GM19372 (cell line): ENCODE data around the gene TCF4.

Experiments
- ATAC-seq: cut with Tn5 transposase; IDR thresholded peaks from one replicate; pipeline ENCODE4 v1.9.1; 2021; ENCODE audit warnings: mild to moderate bottlenecking, low read depth, moderate library complexity; ENCODE audit not compliant: unreplicated experiment

TCF4 gene

DNA sequence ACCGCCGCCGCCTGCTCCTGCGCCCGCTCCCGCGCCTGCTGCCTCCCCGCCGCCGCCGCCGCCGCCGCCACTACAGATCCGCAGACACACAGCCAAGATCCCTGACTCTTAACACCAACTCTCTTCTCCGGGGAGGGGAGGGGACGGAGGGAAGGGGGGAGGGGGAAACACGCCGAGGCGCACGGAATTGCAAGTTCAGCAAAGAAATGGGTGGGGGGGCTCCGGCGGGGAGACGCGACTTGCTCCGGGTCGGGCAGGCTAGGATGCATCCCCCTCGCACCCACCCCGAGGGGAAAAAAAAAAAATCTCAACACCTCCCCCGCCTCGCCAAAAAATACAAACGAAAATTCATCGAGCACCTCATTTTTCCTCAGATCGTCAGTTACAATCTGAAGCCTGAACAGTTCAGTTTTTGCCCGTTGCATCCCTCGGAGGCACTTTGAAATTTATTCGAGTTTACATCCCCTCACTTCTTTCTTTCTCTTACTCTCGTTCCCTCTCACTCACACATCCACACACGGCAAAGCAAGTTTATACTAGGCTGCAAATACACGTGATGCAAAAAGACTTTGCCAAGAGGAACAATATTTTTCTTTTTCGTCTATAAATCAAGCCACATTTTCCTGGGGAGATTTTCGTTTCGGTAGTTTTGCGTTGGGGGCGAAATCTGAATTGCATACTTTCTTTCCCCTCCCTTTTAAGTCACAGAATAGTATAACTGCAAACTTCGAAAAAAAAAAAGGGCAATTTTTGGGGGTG is at the start of gene TCF4:
TCF4 (minus strand) TSS at position 82 of the 759 bp plus-strand sequence. CDS start 1,076 bp downstream, outside the sequence.
- ATAC-seq, result no peak

DNA sequence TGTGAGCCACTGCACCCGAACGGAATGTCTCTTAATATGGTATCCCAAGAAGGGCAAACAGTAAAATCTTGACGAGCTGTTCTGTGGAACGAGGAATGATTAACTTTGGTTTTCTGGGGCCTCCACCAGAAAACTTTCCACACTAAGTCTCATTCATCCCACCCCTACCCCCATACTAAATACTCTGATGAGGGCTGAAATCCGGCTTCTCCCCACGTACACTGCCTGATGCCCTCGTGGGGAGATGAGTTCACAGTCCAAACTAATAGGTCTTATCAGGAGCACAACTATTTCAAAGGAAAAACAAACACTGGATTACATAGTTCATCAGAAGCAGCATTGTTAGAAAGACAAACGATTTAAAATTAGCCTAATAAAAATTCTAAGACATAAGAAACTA is 49.2 kb upstream of the TCF4 start:
- ATAC-seq, result no peak

DNA sequence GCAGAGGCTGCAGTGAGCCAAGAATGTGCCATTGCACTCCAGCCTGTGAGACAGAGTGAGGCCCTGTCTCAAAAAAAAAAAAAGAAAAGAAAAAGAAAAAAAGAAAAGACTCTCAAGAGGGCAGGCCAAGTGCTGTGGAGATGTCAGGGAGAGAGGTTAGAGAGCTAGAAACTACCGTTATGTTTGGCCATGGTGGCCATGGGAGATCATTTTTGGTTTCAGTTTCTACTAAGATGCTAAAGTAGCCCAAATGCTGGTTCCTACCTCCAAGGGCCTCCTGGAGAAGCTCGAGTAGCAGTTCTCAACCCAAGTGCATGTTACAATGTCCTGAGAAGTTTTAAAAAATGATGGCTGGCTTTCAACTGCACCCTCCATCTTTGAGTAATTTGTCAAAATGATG is 47.4 kb upstream of the TCF4 start:
- no peak for ATAC-seq

DNA sequence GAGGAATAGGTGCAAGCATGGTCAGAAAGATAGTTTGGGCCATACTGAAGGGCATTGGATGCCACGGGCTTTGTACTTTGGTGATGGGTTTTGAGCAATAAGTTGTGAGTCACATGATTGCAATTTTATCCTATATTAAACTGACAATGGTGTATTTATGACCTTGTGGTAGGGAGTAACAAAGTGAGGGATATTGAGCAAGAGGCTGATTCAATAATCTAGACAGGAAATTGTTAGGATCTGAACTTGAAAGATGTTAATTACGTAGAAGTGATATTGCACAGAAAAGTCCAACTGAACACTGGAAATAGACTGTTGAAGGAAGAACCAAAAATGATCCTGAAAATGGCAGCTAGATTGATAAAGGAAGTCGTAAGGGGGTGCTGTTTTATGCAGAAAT is 46.6 kb upstream of the TCF4 start:
- no peak for ATAC-seq

DNA sequence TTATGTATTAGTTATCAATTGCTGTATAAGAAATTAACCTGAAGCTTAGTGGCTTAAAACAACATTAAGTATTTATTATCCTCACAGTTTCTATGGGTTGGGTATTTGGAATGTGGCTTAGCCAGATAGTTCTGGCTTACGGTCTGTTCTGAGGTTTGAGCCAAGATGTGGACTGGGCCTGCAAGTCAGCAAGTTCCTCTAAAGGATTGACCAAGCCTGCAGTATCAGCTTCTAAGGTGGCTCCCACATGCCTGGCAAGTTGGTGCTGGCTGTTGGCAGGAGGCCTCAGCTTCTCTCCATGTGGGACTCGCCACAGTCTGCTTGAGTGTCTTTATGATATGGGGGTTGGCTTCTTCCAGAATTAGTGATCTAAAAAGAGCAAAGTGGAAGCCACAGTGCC is 45.0 kb upstream of the TCF4 start:
- no peak for ATAC-seq

DNA sequence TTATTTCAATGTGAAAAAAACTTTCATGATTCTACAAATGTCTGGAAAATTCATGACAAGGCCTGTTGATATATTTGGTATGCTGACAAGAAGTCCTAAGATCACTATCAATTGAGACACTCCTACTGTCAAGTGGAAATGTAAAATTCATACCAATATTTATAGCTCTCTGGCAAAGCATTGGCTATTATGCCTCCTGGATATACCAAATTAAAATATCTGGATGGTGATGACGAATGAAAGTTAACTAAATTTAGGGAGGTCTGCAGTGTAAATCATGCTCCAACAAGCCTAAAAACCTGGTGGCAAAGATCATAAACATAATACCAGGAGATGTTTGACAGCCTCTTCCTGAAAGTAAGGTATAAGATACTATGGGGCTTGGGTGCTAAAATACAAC is 41.1 kb upstream of the TCF4 start:
- no peak for ATAC-seq

DNA sequence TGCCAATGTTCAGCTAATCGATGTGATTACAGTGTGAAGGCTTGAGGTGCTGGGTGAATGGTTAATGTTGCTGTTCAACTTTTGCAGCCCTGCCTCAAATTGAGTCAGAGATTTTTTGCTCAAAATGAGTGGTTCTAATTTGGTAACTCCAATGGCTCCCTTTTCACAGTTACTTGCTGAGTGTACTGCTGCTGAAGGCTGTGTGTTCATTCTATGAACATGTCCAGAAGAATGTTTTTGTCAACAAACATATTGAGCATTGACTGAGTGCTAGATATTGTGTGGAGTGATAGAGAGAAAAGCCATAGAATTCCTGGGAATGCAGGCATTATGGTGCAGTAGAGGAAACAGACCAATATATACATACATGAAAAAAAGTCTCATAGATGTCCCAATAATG is 39.0 kb upstream of the TCF4 start:
- ATAC-seq, result no peak

DNA sequence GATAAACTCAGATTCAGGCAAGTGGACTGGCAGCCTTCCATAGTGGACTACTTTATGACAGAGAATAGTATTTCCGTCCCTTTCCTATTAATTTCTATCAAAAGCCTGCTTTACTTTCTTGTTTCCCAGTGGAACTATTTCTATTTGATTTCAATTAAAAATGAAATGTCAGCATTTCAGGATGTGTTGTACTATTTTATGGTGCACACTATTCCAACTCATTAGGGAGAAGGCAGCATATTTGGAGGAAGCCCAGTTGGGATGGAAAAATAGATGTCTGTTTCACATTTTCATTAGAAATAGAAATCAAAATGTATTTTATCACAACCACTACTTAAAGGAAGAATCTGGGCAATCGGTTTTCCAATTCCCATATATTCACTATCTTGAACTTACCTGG is 37.9 kb upstream of the TCF4 start:
- no peak for ATAC-seq

DNA sequence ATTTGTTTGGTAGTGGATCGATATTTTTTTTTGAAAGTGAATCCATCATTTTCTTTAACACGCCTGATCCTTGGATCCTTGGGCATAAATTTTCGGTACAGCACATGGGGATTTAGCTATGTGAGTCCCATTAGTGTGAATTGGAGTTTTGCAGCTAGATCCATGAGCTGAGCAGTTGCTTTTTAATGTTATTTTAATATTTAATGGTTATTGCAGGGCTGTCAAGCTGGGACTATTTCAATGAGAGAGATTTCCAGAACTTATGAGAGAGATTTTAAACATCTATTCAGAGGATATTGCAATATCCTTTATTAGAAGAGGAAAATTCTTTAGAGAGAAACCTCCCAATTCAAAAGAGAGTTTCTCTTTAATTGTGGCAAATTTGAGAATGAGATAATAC is 35.6 kb upstream of the TCF4 start:
- no peak for ATAC-seq

DNA sequence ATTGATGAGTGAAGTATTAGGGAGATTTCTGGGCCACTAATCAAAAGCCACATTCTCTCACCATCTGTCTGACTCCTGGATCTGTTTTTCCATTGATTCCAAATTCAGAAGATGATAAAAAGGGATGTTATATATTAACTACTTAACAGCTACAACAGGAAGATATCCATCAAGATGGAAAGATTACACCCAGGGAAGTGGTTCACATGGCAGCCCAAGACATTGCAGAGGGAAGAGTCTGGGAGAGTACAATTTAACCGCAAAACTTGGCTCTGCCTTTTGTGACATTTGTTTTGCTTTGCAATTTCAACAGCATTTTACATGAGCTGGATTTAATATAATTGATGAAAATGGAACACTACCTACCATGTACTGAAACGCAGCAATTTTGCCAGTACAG is 22.5 kb upstream of the TCF4 start:
- ATAC-seq, result no peak

DNA sequence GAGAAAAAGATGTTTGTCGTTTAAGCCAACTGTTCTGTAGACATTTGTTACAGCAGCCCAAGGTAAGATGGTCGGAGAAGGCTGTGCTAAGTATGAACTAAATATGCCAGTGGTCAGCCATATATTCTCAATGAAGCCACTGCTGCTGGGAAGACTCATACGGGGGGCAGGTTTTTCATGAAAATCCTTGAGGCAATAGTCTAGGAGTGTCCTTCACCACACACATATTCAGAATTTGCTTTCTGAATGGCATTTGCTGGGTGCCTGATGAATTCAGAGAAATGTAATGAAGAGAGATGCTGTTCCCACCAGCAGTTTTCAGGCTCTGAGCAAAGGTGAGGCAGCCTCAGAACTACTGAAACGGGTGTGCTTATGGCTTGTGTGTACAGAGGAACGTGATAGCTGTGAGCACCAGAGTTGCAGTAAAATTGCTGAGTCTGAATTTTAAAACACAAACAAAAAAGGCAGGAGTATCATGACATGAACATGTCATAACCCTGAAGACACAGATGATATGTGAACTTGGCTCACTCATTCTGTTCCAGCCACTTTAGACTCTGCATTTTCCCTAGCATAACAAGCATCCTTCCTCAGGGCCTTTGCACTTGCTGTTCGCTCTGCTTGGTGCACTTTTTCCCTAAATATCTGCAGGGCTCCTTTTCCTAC is 21.3 kb upstream of the TCF4 start:
- ATAC-seq, result no peak

DNA sequence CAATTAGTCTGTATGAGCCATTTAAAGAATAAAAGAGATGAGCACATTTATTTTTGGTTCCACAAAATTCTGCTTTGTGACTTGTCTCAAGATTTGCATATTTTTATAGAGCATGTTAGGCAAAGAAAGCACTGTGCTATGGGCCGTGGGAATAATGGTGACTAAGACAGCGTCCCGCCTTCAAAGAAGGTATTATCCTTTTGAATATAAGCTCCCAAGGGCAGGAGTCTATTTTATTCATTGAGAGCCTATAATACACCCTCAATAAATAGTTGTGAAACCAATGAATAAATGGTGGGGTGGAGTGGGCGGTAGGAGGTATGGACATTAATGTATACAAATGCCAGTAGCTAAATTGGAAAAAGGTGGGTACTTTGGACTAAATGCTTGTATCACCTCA is 20.5 kb upstream of the TCF4 start:
- no peak for ATAC-seq

DNA sequence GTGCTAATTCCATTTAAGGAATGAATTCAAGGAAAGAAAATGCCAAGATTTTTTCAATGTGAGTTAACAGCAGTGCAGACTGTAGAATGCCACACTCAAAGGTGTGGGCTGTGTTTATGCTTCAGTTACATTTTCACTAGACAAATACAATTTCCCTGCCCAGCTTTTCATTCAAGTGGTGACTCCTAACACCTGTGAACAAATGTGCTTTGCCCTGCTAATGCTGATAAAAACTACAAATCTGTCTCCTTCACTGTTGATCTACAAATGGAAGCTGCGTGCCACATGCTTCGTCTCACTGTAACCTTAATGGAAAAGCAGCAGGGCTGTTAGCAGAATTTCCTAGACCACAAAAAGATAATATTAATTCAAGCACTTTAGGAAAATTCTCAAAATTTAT is 19.8 kb upstream of the TCF4 start:
- ATAC-seq, result no peak

DNA sequence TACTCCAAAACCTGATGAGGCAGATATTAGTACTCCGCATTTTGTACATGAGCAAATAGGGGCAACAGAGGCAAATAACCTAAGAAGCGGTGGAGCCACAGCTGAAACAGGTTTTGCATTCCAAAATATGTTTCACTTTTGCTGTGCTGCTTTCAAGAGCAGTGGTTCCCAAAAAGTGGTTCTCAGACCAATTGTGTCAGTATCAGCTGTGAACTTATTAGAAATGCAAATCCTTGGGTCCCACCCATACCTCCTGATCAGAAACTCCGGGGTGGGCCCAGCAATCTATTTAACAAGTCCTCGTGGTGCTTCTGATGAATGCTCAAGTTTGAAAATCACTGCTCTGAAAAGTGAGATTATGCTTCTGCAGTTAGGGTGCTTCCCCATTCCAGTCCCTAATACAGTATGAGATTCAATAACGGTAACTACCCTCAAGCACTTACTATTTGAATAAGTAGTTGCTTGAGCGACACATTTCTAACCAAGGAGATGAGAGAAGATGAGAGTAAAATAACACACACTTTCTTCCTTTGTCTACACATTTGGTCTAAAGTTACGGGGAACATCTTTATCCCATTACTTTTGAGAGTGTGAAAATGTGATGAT is 17.8 kb upstream of the TCF4 start:
- no peak for ATAC-seq

DNA sequence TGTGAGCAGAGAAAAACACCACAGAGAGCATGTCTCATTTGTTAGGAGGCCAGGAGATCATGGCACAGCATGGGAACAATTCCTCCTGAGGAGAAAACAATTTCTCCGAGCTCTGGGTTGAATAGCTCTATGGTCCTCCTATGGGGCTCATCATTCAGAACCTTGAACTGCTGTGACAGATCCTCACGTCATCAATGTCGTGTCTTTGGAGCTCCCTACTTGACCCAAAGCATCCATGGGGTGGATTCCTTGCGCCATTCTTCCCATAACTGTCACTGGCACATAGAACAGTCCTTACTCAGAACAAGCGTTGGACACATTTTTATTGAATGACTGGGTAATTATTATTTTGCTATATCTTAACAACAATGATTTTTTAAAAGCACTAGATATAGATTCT is 15.8 kb upstream of the TCF4 start:
- ATAC-seq, result no peak

DNA sequence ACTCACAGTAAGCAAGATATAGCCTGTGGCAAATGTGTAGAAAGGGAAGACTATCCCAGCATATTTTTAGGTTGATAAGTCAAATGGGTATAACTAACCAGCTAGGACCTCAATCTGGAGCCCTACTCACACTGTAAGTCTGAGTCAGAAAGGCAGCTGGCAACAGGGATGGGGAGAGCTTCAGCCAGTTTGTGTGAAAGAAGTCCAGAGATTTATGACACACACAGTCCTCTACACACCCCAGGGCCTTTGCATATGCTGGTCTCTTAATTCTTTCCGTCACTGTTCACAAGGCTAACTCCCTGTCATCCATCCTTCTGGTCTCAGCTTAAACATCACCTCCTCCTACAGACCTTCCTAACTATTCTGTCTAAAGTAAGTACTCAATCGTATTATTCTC is 5.9 kb upstream of the TCF4 start:
- no peak for ATAC-seq

DNA sequence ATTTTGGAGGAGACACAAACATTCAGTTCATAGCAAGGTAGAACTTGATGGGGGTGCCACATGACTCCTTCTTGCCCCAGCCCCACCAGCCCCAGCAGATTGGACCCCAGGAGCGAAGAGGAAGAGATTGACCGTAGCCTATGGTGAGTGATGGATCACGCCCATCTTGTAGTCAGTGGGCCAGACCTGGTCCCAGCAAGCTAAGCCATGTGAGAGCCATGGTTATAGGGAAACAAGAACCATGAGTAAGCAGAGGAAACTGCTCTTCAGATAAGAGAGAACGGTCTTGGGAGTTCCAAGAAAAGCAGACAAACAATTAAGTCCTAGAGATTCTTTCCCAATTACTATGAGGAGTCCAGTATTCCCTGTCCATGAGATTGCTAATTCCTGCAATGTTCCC is 4.6 kb upstream of the TCF4 start:
- no peak for ATAC-seq

DNA sequence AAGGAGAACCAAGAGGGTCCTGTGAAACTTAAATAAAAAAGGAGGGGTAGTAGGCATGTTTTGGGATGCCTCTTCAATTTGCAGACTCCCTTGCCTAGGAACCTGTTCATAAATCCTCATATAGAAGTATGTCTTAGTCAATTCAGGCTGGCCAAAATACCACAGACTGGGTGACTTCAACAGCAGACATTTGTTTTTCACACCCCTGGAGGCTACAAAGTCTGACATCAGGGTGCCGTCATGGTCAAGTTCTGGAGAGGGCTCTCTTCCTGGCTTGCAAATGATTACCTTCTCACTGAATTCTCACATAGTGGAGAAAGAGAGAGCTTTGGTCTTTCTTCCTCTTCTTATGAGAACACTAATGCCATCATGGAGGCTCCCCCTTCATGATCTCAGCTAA is 4.1 kb upstream of the TCF4 start:
- no peak for ATAC-seq

DNA sequence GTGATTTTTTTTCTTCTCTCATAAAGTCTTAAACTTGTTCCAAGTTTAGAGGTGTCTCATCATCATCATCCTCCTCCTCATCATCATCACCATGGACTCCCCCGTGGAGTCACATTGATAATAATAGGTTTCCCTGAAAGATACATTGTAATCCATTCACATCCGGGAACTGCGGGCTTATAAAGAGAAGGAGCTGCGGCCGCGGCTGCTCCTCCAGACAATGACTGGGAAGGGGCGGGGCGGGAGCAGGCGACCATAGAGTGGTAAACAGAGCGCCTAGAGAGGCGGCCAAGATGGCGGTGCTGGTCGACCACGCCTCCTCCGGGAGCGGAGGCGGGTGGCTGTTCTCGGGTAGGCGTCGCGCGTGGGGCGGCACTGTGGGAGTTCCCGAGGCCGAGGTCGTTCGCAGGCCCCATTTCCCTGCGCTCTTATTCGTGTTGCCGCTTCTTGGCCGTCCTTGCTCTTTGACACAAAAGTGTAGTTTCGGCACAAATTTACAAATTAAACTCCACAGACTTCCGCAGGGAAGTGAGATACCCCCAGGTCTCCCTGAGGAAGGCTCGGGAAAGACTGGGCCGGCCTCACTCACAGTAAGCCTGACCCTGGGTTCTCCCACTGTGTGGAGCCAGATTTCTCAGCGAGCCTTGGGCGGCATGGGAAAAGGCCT is 1.8 kb upstream of the TCF4 start:
- peak; percentile 75 for ATAC-seq

DNA sequence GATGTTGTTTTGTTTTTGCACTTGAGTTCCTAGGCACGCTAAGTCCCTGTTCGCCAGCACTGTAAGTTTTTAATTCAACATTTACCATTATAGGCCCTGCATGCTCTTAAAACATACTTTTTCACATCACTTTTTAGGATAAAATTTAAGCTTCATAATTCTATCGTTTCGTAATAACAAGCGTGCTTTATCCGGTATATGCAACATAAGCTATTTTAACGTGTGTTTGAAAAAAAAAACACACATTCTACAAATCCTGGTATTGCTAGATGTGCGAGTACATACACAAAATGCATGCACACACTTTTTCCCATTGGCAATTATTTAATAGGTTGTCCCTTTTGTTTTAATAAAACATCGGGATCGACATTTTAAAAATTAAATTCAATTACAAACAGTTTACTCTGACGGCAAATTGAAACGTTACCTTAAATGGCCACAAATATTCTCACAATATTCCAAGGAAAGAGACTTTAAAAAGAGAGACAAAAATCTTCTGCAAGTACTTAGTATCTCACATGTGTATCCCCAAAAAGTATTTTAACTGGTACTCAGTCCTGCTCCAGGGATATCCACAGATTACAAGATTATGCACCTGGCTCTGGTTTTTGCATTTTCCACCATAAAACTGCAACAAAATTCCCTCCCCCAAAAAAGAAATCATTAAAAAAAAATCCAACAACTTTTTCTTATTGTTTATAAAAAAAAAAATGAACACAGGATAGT is 1.0 kb upstream of the TCF4 start:
- ATAC-seq, result no peak
